Mammary epithelial cell (primary cell): Measurements from ENCODE around the gene HOXB1.

Source experiments
- CTCF ChIP-seq, 2 donors: IDR thresholded peaks in 1 of 2; conservative IDR thresholded peaks in 1 of 2; 2 replicates each; pipeline ENCODE4 v1.5.1; 2011 to 2012; ENCODE audit warnings: inconsistent platforms in 2 of 2, low read length in 2 of 2, mild to moderate bottlenecking in 2 of 2, control low read depth in 1 of 2, low read depth in 1 of 2; ENCODE audit not compliant: insufficient read depth in 1 of 2; ENCODE audit errors: extremely low read depth in 1 of 2
- EZH2 ChIP-seq: IDR thresholded peaks from 2 replicates; pipeline ENCODE4 v1.6.1; 2012; ENCODE audit warnings: low read length, inconsistent platforms, borderline replicate concordance

DNA sequence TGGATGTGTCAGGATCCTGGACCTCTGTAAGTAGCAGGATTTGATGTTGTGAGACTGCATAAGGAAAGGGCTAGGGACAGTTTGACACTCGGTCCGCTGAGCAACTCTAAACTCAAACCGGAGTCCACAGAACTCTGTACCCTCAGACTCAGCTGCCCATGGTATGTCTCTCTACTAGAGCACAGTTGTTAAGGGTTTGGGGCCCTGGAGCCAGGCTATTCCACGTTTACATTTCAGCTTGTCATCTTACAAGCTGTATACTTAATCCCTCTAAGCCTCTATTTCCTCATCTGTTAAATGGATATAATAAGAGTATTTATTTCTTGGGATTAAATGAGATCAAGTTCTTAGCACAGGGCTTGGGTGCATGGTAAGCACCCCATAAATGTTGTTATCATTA, 27.9 kb downstream of the HOXB1 start:
- TF ChIP-seq CTCF (conservative IDR thresholded peaks at IDR 0.05 in 1 of 2, IDR thresholded peaks at IDR 0.05 in 1 of 2; ENCODE audit: extremely low read depth in 1 of 2, insufficient read depth in 1 of 2, low read depth in 1 of 2, low read length in 2 of 2), result no peak
- no peak for TF ChIP-seq EZH2
